AG20443 (cell line): Measurements from ENCODE around the gene SLFN11.
"Not testable (repeated sequence)": the region's sequence is repeated elsewhere in the genome, so short reads cannot be mapped to it uniquely, and the experiment has no call there.

Experiments
- DNase-seq: peaks from one replicate; pipeline ENCODE4 v3.0.0; 2012; ENCODE audit warnings: low spot score, mixed read lengths

SLFN11 gene

GRCh38 chr17:35359398-35359797 is 14.0 kb downstream of the SLFN11 start:
- DNase-seq: no peak

- DNase-seq: no peak
These were observed 21.1 kb downstream of the SLFN11 start for GRCh38 chr17:35352284-35352683.

GRCh38 chr17:35350493-35350892 is 22.9 kb downstream of the SLFN11 start:
- no peak for DNase-seq

GRCh38 chr17:35345926-35346771 is 27.3 kb downstream of the SLFN11 start:
- DNase-seq: peak; percentile 86

GRCh38 chr17:35345445-35345925 is 27.9 kb downstream of the SLFN11 start:
- DNase-seq: peak; percentile 13

- no peak for DNase-seq
These were observed 29.2 kb downstream of the SLFN11 start for GRCh38 chr17:35344262-35344661.

- DNase-seq: no peak
These were observed 31.1 kb downstream of the SLFN11 start for GRCh38 chr17:35342276-35342675.

- DNase-seq: no peak
These were observed 31.9 kb downstream of the SLFN11 start for GRCh38 chr17:35341411-35341992.

GRCh38 chr17:35338230-35338629 is 35.2 kb downstream of the SLFN11 start:
- DNase-seq: no peak

GRCh38 chr17:35337364-35337763 is 36.1 kb downstream of the SLFN11 start:
- DNase-seq: no peak

- DNase-seq: not testable (repeated sequence)
These were observed 39.8 kb downstream of the SLFN11 start for GRCh38 chr17:35333578-35333977.

GRCh38 chr17:35322749-35323148 is 50.7 kb downstream of the SLFN11 start:
- no peak for DNase-seq

GRCh38 chr17:35315971-35316370 is 57.5 kb downstream of the SLFN11 start:
- no peak for DNase-seq

GRCh38 chr17:35315283-35315682 is 58.1 kb downstream of the SLFN11 start:
- peak; percentile 79 for DNase-seq

- DNase-seq: peak; percentile 18
These were observed 58.8 kb downstream of the SLFN11 start for GRCh38 chr17:35314415-35315216.

GRCh38 chr17:35313875-35314409 is 59.5 kb downstream of the SLFN11 start:
- peak; percentile 9 for DNase-seq

GRCh38 chr17:35312790-35313711 is 60.4 kb downstream of the SLFN11 start:
- peak; percentile 69 for DNase-seq

- DNase-seq: no peak
These were observed 61.1 kb downstream of the SLFN11 start for GRCh38 chr17:35312346-35312745.

GRCh38 chr17:35309345-35309744 is 64.1 kb downstream of the SLFN11 start:
- not testable (repeated sequence) for DNase-seq
